Loucy (cell line): ENCODE data around the gene CDK6.

Experiments
- H2AFZ ChIP-seq: fragments of 200-600 bp; sonication (generic); 2 replicates; pipeline ENCODE4 v1.6.0; 2016; ENCODE audit warnings: antibody characterized with exemption, mild to moderate bottlenecking, low read length, moderate library complexity
- H3F3A ChIP-seq: fragments of 200-600 bp; 2 replicates; pipeline ENCODE4 v1.6.0; 2016; ENCODE audit warnings: antibody characterized with exemption, low read depth, mild to moderate bottlenecking
- H3K27me3 ChIP-seq: fragments of 200-600 bp; sonication (generic); 2 replicates; pipeline ENCODE4 v1.6.1; 2014; ENCODE audit warnings: low read length, mild to moderate bottlenecking; ENCODE audit not compliant: insufficient read depth, poor library complexity, severe bottlenecking
- H3K36me3 ChIP-seq: fragments of 200-600 bp; sonication (generic); 2 replicates; pipeline ENCODE4 v1.6.1; 2016; ENCODE audit warnings: low read length; ENCODE audit not compliant: insufficient read depth
- H3K4me1 ChIP-seq: fragments of 200-600 bp; sonication (generic); 2 replicates; pipeline ENCODE4 v1.5.1; 2014; ENCODE audit warnings: low read length, mild to moderate bottlenecking; ENCODE audit not compliant: insufficient read depth, poor library complexity, severe bottlenecking
- H3K4me2 ChIP-seq: fragments of 200-600 bp; sonication (generic); 2 replicates; pipeline ENCODE4 v1.6.0; 2014; ENCODE audit warnings: antibody characterized with exemption, low read length, low read depth, mild to moderate bottlenecking; ENCODE audit not compliant: poor library complexity, severe bottlenecking
- H3K4me3 ChIP-seq: fragments of 200-600 bp; sonication (generic); 2 replicates; pipeline ENCODE4 v1.5.1; 2014; ENCODE audit warnings: low read length, mild to moderate bottlenecking, mixed read lengths; ENCODE audit not compliant: poor library complexity, severe bottlenecking
- H3K79me2 ChIP-seq: fragments of 200-600 bp; sonication (generic); 2 replicates; pipeline ENCODE4 v1.6.1; 2014; ENCODE audit warnings: low read length; ENCODE audit not compliant: insufficient read depth
- H3K9ac ChIP-seq: fragments of 200-600 bp; sonication (generic); 2 replicates; pipeline ENCODE4 v1.6.0; 2014; ENCODE audit warnings: mild to moderate bottlenecking, low read depth, low read length, moderate library complexity; ENCODE audit not compliant: poor library complexity, severe bottlenecking
- H3K9me2 ChIP-seq: fragments of 200-600 bp; sonication (generic); replicated peaks from 2 replicates; pipeline ENCODE4 v1.6.1; 2016; ENCODE audit warnings: low read depth, low read length, mixed read lengths
- H3K9me3 ChIP-seq: fragments of 200-600 bp; sonication (generic); 2 replicates; pipeline ENCODE4 v1.6.1; 2014; ENCODE audit warnings: mild to moderate bottlenecking, antibody characterized with exemption, low read length, low read depth; ENCODE audit not compliant: insufficient read depth
- H4K20me1 ChIP-seq: fragments of 200-600 bp; sonication (generic); 2 replicates; pipeline ENCODE4 v1.6.0; 2014; ENCODE audit warnings: antibody characterized with exemption, low read length, mild to moderate bottlenecking; ENCODE audit not compliant: insufficient read depth, poor library complexity, severe bottlenecking
- EZH2phosphoT487 ChIP-seq: fragments of 200-600 bp; IDR thresholded peaks from 2 replicates; pipeline ENCODE4 v1.6.1; 2018; ENCODE audit warnings: antibody characterized with exemption, mild to moderate bottlenecking, moderate library complexity, borderline replicate concordance
- TF ChIP-seq, protein P1 (sequence below): fragments of 200-600 bp; sonication (generic); conservative IDR thresholded peaks from 2 replicates; pipeline ENCODE4 v1.5.1; 2014; ENCODE audit warnings: mild to moderate bottlenecking, antibody characterized with exemption, low read length

CDK6 gene

DNA sequence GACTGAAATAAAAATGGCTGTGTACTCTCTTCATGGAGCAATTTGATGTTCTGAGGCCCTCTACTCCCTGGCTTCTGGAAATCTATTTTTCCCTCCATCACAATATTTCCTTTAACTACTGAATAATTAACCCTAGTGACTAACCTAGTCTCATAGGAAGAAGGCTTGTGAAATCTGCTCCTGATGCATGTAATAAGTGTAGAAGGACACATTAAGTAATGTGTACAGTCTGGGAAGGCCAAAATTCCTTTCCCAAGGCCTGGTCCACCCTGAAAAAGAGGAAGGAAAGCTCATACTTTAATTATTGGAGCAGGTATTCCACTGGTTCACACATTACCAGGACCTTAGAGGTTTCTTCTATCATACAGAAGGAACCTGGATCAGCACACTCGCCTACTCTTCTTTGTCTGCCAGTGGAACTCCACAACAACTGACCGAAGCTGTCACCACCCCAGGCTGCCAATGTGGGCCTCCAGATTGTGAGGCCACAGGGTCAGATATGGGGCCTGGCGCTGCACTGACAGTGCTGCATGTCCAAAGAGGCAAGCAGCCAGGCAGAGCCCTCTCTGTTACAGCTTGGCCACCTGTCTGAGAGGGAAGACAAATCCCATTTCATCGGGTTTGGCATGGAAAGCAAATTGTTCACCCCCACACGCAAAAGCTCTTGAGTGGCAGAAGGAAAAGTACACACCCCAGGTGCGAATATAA, 191.8 kb downstream of the CDK6 start:
- H3K36me3 ChIP-seq = peaks cover 76% of the 10 kb centered on the region
- H3F3A ChIP-seq = peaks cover 16% of the 10 kb centered on the region; the same call in 1 of the 2 replicates
- H3K27me3 ChIP-seq = no peaks in the 10 kb centered on the region
- H3K9ac ChIP-seq = peak overlapping the region; percentile 38
- peak overlapping the region; percentile 7 for H3K4me2 ChIP-seq
- H3K9me2 ChIP-seq = no peaks in the 10 kb centered on the region
- no peak overlapping the region for H3K4me3 ChIP-seq
- peaks cover 25% of the 10 kb centered on the region for H4K20me1 ChIP-seq
- peaks cover 85% of the 10 kb centered on the region for H3K4me1 ChIP-seq
- no peak overlapping the region for H2AFZ ChIP-seq
- no peak for TF ChIP-seq EZH2phosphoT487
- TF ChIP-seq, protein P1, sequence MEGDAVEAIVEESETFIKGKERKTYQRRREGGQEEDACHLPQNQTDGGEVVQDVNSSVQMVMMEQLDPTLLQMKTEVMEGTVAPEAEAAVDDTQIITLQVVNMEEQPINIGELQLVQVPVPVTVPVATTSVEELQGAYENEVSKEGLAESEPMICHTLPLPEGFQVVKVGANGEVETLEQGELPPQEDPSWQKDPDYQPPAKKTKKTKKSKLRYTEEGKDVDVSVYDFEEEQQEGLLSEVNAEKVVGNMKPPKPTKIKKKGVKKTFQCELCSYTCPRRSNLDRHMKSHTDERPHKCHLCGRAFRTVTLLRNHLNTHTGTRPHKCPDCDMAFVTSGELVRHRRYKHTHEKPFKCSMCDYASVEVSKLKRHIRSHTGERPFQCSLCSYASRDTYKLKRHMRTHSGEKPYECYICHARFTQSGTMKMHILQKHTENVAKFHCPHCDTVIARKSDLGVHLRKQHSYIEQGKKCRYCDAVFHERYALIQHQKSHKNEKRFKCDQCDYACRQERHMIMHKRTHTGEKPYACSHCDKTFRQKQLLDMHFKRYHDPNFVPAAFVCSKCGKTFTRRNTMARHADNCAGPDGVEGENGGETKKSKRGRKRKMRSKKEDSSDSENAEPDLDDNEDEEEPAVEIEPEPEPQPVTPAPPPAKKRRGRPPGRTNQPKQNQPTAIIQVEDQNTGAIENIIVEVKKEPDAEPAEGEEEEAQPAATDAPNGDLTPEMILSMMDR = no peak
- no peaks in the 10 kb centered on the region for H3K9me3 ChIP-seq
- H3K79me2 ChIP-seq = peaks cover 93% of the 10 kb centered on the region

DNA sequence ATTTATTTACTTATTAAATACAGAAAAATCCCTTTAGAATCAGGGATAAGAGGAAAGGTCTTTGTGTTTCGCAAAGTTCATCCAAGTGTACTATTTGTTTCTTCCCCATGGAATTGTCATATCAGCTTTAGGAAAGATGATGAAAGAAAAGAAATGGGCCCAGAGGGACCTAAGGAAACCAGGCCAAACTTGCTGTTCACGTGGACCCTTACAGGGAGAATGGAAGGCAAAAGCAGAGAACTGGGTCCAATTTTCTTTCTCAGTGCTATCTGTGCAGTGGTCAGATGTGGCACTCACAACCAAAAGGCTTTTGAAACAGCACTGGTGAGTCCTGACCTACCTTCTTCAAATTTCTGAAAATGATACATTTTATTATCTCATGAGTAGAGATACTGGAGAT, 192.6 kb downstream of the CDK6 start:
- TF ChIP-seq, protein P1 = no peak
- TF ChIP-seq EZH2phosphoT487 = no peak
- Histone ChIP-seq H3K9me2 (no peaks in the 10 kb centered on the region), H3K4me1 (peaks cover 92% of the 10 kb centered on the region), H3F3A (peaks cover 22% of the 10 kb centered on the region), H3K4me2 (peak overlapping the region; percentile 29), H3K79me2 (peaks cover 87% of the 10 kb centered on the region), H4K20me1 (peaks cover 25% of the 10 kb centered on the region), H3K27me3 (no peaks in the 10 kb centered on the region), H3K4me3 (no peak overlapping the region), H3K9me3 (no peaks in the 10 kb centered on the region), H3K36me3 (peaks cover 68% of the 10 kb centered on the region), H3K9ac (peak overlapping the region; percentile 38), H2AFZ (no peak overlapping the region)

DNA sequence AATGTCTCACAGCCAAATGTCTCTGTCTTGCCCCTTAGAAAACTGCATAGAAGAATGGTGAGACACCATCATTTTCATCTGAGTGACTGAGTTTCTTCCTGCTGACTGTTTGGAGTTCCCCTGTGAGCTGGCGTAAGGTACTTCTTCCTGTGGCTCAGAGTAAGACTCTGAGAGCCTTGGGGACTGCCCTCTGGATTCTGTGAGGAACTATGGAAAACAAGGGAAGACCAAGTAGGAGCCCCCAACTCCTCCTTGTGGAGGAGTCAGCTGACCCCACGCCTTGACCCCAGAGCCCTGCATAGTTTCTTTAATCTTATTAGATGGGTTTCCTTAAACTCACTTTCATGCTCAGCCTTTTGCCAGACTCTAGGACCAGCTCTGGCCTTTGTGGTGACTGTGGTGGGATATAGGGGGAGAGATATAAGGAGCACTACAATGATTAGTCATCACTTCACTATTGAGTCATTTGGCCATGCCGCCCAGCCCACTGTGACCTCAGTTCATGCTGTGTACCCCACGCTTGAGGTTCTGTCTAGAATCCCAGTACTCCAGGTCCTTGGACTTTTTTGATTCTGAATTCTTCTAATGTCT, 194.4 kb downstream of the CDK6 start:
- peaks cover 97% of the 10 kb centered on the region for H3K4me1 ChIP-seq
- H4K20me1 ChIP-seq = peaks cover 12% of the 10 kb centered on the region
- H3F3A ChIP-seq = peaks cover 25% of the 10 kb centered on the region
- H3K36me3 ChIP-seq = peaks cover 57% of the 10 kb centered on the region
- H3K27me3 ChIP-seq = no peaks in the 10 kb centered on the region
- H3K9me3 ChIP-seq = no peaks in the 10 kb centered on the region
- H3K79me2 ChIP-seq = peaks cover 87% of the 10 kb centered on the region
- no peaks in the 10 kb centered on the region for H3K9me2 ChIP-seq
- TF ChIP-seq, protein P1 = no peak
- TF ChIP-seq EZH2phosphoT487 = no peak
- H3K4me2 ChIP-seq = peak overlapping the region; percentile 54
- no peak overlapping the region for H2AFZ ChIP-seq
- peak overlapping the region; percentile 5 for H3K4me3 ChIP-seq
- peak overlapping the region; percentile 87 for H3K9ac ChIP-seq
